SIG-M5 treated with dmso at 0.1 percent for 504 hours (cell line): ENCODE data around the gene BTBD16.

Experiments
- DNase-seq: peaks from one replicate; lab custom pipeline; 2025; ENCODE audit not compliant: unreplicated experiment; lab: John Stamatoyannopoulos, UW

BTBD16 gene

GRCh38 chr10:122362621-122363020 lies 91.5 kb downstream of the BTBD16 start:
- no peak for DNase-seq

DNA sequence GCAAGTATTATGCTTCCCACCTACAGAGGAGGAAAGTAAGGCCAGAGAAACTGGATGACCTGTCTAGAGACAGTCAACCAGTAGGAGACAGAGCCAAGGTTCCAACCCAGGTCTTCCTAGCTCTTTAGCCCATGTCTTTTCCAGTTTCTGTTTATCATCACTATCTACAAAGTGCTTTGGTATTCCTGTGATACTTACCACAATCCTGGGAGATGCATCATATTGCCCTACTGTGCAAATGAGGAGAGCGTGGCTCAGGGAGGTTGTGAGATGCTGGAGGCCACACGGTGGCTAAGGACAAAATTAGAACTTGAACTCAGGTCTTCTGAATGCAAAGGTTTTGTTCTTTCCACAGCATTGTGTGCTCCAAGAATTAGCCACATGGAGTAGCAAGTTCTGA lies 92.2 kb downstream of the BTBD16 start:
- no peak for DNase-seq

DNA sequence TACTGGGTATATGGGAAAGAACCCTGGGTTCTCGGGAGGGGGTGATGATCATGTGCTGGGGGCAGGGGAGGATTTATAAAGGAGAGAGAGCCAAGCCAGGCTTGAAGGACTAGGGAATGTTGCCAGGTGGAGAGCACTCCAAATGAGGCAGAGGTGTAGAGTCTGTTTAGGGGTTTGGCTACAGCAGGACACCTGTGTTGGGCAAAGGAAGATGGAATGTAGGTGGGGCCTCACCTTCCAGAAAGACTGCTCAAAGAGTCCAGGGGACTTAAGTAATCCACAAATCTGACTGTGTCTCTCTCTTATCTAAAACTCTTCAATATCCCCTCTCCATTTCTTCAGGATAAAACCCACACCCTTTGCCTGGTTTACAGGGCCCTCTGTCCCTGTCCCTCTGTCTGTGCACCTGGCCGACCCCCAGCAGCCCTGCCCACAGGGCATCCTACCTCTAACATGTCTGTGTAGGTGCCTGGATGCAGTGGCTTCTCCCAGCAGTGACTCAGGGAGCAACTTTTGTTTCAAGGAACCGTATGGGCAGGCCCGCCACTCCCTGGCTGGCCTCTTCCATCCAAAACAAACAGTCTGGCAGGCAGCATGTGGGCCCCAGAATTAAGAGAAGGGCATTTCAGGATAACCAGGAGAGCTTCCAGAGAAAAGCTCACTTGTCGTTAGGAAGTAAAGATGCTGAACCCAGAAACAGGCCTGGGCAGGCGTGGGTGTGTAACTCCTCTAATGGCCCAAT lies 92.8 kb downstream of the BTBD16 start:
- DNase-seq = no peak

DNA sequence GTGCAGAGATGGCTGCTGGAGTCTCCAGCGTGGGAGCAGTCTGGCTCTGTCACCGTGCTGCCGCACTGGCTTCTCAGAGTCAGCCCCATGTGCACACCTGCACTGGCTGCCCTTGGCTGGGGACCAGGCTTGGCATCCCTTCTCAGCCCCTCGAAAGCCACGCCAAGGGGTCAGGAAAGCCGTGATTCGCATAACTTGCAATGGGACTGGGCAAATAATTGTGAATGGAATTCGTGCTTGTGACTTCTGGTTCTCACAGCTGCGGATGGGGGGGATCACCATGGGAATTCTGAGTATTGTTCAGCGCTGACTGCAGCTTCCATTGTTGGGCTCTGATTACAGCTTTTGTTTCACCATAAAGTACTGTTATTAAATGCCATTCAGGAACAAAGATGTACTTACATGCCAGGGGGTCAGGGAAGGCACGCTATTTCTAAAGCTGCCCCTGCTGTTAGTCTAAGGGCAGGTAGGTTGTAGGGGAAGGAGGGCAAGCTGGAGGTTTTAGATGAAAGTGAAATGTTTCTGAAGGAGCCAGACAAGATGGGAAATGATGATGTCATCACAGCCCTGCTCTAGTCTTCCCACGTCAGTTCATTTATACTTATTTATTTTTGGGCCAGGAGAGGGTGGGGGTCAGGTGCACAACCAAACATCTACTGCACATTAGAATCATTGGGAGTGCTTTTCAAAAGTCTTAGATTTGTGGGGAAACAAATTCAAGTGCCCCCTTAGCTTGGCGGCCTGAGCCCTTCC lies 97.6 kb downstream of the BTBD16 start:
- no peak for DNase-seq

- DNase-seq = no peak
Observed at GRCh38 chr10:122373108-122373507, 102.0 kb downstream of the BTBD16 start.

- no peak for DNase-seq
Observed at GRCh38 chr10:122373721-122374120, 102.6 kb downstream of the BTBD16 start.

DNA sequence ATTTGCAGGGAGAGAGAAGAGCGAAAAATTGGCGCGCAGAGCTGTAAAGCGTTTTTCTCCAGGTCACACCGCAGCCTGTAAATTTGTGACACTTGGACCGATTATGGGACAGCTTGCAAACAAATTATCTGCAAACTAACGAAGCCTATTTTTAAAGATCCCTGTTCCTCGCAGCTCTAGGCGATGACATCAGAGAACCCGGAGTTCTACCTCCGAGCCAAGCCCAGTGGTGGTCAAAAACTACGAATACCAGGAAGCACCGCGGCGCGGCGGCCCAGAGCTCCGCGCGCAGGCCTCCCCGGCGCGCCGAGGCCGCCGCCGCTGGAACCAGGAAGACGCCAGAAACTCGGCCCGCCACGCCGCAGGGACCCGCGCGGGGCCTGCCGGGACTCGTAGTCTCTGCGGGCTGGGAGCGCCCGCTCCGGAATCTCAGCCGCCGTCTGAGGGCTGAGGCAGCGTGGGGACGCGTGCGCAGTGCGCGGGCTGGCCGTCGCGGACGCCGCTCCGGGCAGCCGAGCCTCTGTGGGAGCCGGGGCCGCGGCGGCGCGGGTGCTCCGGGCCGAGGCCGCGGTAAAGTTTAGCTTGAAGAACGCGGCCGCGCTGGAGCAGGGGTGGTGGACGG lies 103.3 kb downstream of the BTBD16 start, which contains the start of gene PLEKHA1:
PLEKHA1 (plus strand) TSS at position 472 of the 622 bp plus-strand sequence. CDS start 18,493 bp downstream, outside the sequence.
- peak; percentile 81 for DNase-seq

DNA sequence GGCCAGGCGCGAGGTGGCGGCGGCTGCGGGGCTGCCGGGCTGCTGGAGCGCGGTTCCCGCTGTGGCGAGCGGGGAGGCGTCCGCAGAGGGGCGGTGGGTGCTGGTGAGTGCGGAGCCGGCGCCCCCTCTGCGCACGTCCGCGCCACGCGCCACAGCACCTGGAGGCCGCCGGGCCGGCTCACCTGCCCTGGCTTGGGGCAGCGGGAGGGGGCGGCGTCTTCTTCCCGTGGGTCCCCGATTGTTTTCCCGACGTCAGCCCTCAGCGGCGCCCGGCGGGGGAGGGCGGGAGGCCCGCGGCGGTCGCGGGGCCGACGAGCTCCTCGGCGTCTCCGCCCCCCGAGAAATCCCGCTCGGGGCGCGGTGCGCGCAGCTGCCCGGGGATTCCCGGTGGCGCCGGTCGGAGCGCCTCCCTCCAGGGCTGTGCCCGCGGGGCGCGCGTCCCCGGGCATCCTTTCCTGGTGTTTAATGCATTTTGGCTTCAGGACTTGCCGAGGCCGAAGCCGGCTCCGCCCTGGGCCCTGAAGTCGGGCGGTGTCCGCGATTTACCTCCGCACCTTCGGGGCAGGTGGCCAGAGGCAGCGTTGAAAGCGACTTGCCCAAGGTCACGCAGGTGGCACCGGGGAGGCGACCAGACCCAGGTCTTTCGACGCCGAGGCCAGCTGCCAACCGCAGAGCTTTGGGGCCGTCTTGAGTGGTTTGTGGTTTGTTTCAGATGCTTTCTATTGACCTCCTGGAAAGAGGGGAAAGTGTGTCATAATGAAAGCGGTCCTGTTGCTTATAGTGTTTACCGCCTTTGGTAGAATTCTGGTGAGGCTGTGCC lies 104.0 kb downstream of the BTBD16 start:
- peak; percentile 23 for DNase-seq

GRCh38 chr10:122375679-122376160 lies 104.6 kb downstream of the BTBD16 start:
- DNase-seq = no peak

DNA sequence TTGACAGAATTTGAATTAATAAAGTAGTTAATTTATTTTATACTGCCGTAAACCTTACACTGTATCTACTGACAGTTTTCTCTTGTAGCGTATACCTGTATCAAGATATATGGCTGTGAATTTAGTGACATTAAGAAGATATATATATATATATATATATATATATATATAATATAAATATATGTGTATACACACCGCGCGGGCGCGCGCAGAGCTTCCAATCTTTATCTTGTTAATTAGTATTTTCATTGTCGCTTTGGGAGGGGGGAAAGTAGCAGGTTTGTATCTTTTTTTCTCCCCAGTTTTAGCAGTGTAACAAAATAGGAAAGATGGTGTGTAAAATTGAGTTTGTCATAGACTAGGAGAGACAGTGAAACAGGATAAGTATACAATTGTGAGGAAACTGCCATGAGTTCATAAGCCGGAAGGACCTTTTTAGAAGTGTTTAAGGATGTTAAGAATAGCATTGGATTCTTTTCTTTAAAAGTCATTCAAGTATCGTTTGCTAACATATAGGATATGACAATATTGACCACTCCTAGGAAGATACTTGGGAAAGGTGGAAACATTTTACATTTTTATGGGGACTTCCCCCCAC lies 105.4 kb downstream of the BTBD16 start:
- no peak for DNase-seq

DNA sequence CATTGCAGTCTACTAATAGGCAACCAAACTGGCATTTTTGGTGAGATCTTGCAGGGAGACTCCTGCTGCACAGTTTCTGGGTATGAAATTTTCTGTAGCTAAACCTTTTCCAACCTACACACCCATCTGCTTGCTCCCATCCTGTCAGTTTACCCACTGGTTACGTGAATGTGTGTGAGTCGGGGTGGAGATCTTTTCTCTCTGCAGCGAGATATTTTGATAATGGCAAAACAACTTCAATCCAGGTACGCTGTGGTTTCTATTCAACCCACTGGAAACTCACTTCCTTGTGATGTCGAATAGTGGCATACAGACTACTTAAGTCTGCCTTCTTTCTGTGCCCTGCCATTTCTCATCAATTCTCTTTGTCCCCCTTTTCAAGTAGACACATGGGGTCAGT lies 107.9 kb downstream of the BTBD16 start:
- DNase-seq = no peak

DNA sequence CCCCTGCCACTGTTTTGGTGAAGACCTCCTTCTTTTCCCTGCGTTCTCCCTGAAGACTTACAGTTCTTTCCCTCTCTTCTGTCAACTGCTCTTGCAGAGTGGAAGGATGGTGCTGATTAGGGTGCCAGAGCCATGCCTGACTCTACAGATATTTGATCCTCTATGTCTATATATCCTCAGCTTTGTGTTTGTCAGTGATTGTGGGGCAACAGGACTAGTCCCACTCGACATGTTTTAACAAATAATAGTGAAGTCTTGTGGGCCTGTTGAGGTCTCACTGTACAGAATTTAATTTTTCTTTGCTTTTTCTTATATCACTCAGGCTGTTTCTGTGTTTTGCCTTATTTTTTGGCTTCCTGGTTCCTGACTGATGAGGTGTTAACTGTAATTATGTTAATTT lies 108.4 kb downstream of the BTBD16 start:
- DNase-seq = no peak

GRCh38 chr10:122380703-122381102 lies 109.6 kb downstream of the BTBD16 start:
- DNase-seq = no peak

- DNase-seq = no peak
Observed at GRCh38 chr10:122381680-122382079, 110.6 kb downstream of the BTBD16 start.

GRCh38 chr10:122386514-122386913 lies 115.4 kb downstream of the BTBD16 start:
- DNase-seq = no peak

DNA sequence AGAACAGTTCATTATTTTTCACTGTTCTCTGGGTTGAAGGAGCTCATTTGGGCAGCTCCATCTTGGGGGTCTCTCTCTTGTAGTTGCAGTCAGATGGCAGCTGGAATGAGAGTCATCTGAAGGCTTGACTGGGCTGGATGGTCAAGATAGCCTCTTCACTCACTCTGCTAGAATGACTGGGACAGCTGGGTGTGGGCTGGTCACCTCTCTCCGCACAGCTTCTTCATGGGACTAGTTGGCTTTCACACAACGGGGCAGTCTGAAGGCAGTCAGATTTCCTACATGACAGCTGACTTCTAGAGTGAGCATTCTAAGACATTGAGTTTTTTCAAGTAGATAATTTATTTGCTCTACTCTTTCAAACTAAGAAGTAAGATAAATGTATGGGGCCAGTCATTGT lies 116.5 kb downstream of the BTBD16 start:
- no peak for DNase-seq
